ENCODE measurements around the gene JAK3. TPM values are rescaled to one million over a fixed set of nuclear protein-coding genes. Genes with fewer than 3 reads are reported as not detected.

The JAK3 gene
- total RNA-seq, 1 donor from 2014 or later, result 256 TPM

- peaks cover 43% of the 10 kb centered on the region for H3K4me1 Mint-ChIP-seq
- CTCF ChIA-PET, result interaction anchor here (5.7 kb wide), 1 partner anchor 70 kb away, joined by 201 read pairs; the partner anchor contains the start of gene CCDC124
- POLR2A ChIA-PET, result interaction anchor here (0.5 to 4.2 kb wide), 6 partner anchors 13 to 442 kb away, joined by 3 to 299 read pairs (median 10); partner anchors contain the start of genes CCDC124, JAK3 and MVB12A
- intact Hi-C loops (cut with micrococcal nuclease), result no loop called here
- peak overlapping the region; percentile 99 for H3K4me3 Mint-ChIP-seq
- ATAC-seq (ENCODE audit: low read depth), result no peak
- no peaks in the 10 kb centered on the region for H3K27me3 Mint-ChIP-seq
- DNase-seq, result no peak
- peaks cover 60% of the 10 kb centered on the region for H3K36me3 Mint-ChIP-seq (ENCODE audit: low read depth)
- peak overlapping the region; percentile 98 for H3K27ac Mint-ChIP-seq
- no peak for TF ChIP-seq CTCF (IDR thresholded peaks at IDR 0.05)
- no peaks in the 10 kb centered on the region for H3K9me3 Mint-ChIP-seq
Observed at GRCh38 chr19:17861542-17862402, 14.0 kb upstream of the JAK3 start.

DNA sequence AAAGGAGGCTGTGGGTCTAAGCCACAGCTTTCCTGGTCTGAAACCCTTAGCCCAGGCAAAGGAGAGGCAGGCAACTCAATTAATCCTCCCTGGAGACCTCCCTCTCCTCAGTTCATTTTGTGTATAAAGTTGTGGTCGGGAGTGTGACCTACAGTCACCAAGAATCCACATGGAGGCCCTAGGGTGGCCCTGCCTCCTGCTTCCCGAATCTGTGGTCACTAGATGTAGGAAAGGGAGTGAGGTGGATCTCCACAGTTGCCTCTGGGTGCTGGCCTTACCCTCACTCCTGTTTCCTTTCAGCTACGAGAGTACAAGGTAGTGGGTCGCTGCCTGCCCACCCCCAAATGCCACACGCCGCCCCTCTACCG lies 13.2 kb upstream of the JAK3 start:
- POLR2A ChIA-PET, result interaction anchor here (0.5 to 4.2 kb wide), 10 partner anchors 11 to 1294 kb away, joined by 3 to 299 read pairs (median 12); partner anchors contain the start of genes CCDC124, JAK3, MVB12A and SLC5A5

DNA sequence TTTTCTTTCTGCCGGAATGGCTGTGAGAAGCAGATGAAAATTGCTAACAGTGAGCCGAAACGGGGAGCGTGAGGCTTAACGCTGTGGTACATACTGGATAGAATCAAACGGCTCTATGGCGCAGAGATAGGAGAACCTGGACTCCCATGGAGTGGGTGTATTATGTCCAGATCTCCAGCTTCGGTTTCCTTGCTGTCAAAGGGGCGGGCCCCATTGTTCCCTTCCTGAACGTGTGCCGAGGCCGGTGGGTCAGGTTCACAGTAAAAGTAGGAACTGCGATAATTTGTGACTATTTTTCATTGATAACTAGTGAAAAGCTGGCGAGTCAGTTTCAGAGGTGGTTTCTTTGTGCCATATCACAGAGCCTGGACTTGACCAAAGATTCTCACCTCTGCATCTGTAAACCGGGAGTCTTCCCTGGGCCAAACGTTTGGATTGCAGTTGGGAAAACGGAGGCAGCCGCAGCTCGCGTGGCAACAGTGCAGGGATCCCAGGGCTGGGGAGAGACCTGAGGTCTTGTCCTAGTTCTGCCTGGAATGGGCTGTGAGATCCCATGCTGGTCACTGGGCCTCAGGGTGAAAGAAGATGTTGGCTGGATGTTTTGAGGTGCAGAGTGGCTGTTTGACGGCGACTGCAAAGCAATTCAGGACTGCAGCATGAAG lies 12.7 kb upstream of the JAK3 start:
- peaks cover 44% of the 10 kb centered on the region for H3K4me1 Mint-ChIP-seq
- no peaks in the 10 kb centered on the region for H3K27me3 Mint-ChIP-seq
- peak overlapping the region; percentile 98 for H3K27ac Mint-ChIP-seq
- intact Hi-C loops (cut with micrococcal nuclease), result no loop called here
- H3K4me3 Mint-ChIP-seq, result peak overlapping the region; percentile 99
- ChIA-PET POLR2A (interaction anchor here (0.5 to 4.2 kb wide), 18 partner anchors 11 to 1295 kb away, joined by 3 to 299 read pairs (median 8); partner anchors contain the start of genes BST2, CCDC124, JAK3 and MVB12A), CTCF (interaction anchor here (1.6 to 5.7 kb wide), 4 partner anchors 11 to 106 kb away, joined by 7 to 201 read pairs (median 13); partner anchors contain the start of genes CCDC124 and SLC5A5)
- H3K9me3 Mint-ChIP-seq, result no peaks in the 10 kb centered on the region
- no peak for TF ChIP-seq CTCF (IDR thresholded peaks at IDR 0.05)
- DNase-seq, result no peak
- H3K36me3 Mint-ChIP-seq (ENCODE audit: low read depth), result peaks cover 57% of the 10 kb centered on the region
- ATAC-seq (ENCODE audit: low read depth), result no peak

More for the DNA sequence above, 13.2 kb upstream of the JAK3 start:
- H3K4me1 Mint-ChIP-seq, result peaks cover 43% of the 10 kb centered on the region
- intact Hi-C loops (cut with micrococcal nuclease), result no loop called here
- peaks cover 60% of the 10 kb centered on the region for H3K36me3 Mint-ChIP-seq (ENCODE audit: low read depth)
- no peak for DNase-seq
- H3K4me3 Mint-ChIP-seq, result peak overlapping the region; percentile 99
- no peak for TF ChIP-seq CTCF (IDR thresholded peaks at IDR 0.05)
- no peaks in the 10 kb centered on the region for H3K9me3 Mint-ChIP-seq
- CTCF ChIA-PET, result interaction anchor here (2.1 to 5.7 kb wide), 3 partner anchors 71 to 106 kb away, joined by 7 to 201 read pairs (median 18); partner anchors contain the start of gene CCDC124
- no peaks in the 10 kb centered on the region for H3K27me3 Mint-ChIP-seq
- no peak for ATAC-seq (ENCODE audit: low read depth)
- peak overlapping the region; percentile 98 for H3K27ac Mint-ChIP-seq

DNA sequence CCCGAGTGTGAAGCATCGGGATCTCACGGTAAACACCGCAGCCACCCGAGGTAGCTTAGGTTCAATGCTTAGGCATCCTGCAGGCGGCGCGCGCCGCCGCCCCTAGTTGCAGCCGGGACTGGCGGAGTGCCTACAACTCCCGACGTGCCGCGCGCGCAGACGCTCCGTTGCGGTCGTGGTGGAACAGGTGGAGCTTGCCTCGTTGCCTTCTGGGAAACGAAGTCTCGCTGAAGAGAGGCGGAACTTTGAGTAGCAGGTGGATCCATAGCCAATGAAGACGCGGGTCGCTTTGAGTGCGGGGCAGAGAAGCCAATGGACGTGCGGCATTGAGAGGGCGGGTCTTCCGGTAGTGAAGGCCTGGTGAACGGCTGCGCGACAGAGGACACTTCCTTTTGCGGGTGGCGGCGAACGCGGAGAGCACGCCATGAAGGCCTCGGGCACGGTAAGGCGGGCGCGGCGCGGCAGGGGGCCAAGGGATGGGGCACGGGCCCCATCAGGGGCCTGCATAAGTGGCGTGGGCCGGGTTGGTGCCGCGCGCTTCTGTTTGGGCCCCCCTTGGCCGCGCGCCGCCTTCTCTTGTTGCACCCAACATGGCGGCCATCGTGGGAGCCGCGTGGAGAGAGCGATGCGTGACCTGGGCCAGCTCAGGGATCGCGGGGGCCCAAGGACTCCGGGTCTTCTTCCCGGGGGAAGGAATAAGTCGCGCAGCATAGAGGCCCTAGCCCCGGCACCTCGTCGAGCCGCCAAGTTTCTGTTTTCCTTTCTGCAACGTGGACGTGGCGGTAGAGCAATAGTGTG lies 11.9 kb upstream of the JAK3 start, which contains the start of gene RPL18A:
Gene RPL18A (plus strand): TSS at position 378 of the 798 bp plus-strand sequence. CDS start 47 bp downstream, at position 425.
- no peak for TF ChIP-seq CTCF (IDR thresholded peaks at IDR 0.05)
- ChIA-PET CTCF (interaction anchor here (0.6 to 5.7 kb wide), 26 partner anchors 9 to 337 kb away, joined by 3 to 201 read pairs (median 3); partner anchors contain the start of genes B3GNT3, CCDC124, JAK3 and MAP1S), POLR2A (interaction anchor here (0.5 to 4.2 kb wide), 66 partner anchors 9 to 1701 kb away, joined by 3 to 299 read pairs (median 4); partner anchors contain the start of genes ARRDC2, BST2, CCDC124 and FCHO1)
- Mint-ChIP-seq H3K9me3 (no peaks in the 10 kb centered on the region), H3K27ac (peak within 1 kb of the TSS; percentile 98), H3K4me3 (peak within 1 kb of the TSS; percentile 99), H3K27me3 (no peaks in the 10 kb centered on the region), H3K36me3 (ENCODE audit: low read depth) (peaks cover 50% of the 10 kb centered on the region), H3K4me1 (peaks cover 47% of the 10 kb centered on the region)
- intact Hi-C loops (cut with micrococcal nuclease), result loop anchor here (1.0 to 10.0 kb wide), 8 partner anchors 15 to 407 kb away; partner anchors contain the start of genes COLGALT1 and UNC13A
- ATAC-seq (ENCODE audit: low read depth) (peak; percentile 91), DNase-seq (peak; percentile 85)
